Activated B cell treated with CpG ODN at 0.5 μM for 24 hours (primary cell): Measurements from ENCODE around the gene ZSCAN9. TPM values are rescaled to one million over a fixed set of nuclear protein-coding genes. Genes with fewer than 3 reads are reported as not detected.

ENCODE experiments used
- ATAC-seq: fragments of 200-7000 bp; cut with Tn5 transposase; one replicate; pipeline ENCODE4 v1.10.0; 2021; ENCODE audit warnings: low read depth, mild to moderate bottlenecking, moderate library complexity
- CTCF ChIA-PET: fragments of 350-600 bp; sonication (Branson Sonifier 250); formaldehyde crosslinking; loops from one replicate; lab custom pipeline; 2021; ENCODE audit warnings: antibody characterized with exemption; lab: Charles Lee
- POLR2A ChIA-PET: fragments of 350-600 bp; sonication (Branson Sonifier 250); formaldehyde crosslinking; loops from one replicate; lab custom pipeline; 2021; ENCODE audit warnings: antibody characterized with exemption; lab: Charles Lee
- DNase-seq: peaks from one replicate; pipeline ENCODE4 v3.0.0; 2022
- H3K27ac Mint-ChIP-seq: one replicate; pipeline ENCODE4 v1.8.0; 2020; ENCODE audit warnings: mixed read lengths
- H3K27me3 Mint-ChIP-seq: one replicate; pipeline ENCODE4 v1.8.0; 2021; ENCODE audit warnings: mixed read lengths
- H3K36me3 Mint-ChIP-seq: one replicate; pipeline ENCODE4 v1.8.0; 2021; ENCODE audit warnings: low read depth, mixed read lengths
- H3K4me1 Mint-ChIP-seq: one replicate; pipeline ENCODE4 v1.8.0; 2021; ENCODE audit warnings: mixed read lengths
- H3K4me3 Mint-ChIP-seq: one replicate; pipeline ENCODE4 v1.8.0; 2020; ENCODE audit warnings: mild to moderate bottlenecking, mixed read lengths
- H3K9me3 Mint-ChIP-seq: one replicate; pipeline ENCODE4 v1.8.0; 2020; ENCODE audit warnings: mixed read lengths
- intact Hi-C: fragments of 100-400 bp; cut with micrococcal nuclease; formaldehyde crosslinking; loops from one replicate; pipeline ENCODE4 v1.15.1; 2024
- total RNA-seq: library from RNA; stranded (reverse); gene quantifications from 2 replicates; pipeline ENCODE4 v1.2.3, GENCODE V29; 2022
- TF ChIP-seq, protein P1 (sequence below): fragments of 200-600 bp; IDR thresholded peaks from one replicate; pipeline ENCODE4 v1.8.0; 2022; ENCODE audit warnings: antibody characterized with exemption, mild to moderate bottlenecking

Gene ZSCAN9
- total RNA-seq, 1 donor from 2014 or later = 30.3 TPM

DNA sequence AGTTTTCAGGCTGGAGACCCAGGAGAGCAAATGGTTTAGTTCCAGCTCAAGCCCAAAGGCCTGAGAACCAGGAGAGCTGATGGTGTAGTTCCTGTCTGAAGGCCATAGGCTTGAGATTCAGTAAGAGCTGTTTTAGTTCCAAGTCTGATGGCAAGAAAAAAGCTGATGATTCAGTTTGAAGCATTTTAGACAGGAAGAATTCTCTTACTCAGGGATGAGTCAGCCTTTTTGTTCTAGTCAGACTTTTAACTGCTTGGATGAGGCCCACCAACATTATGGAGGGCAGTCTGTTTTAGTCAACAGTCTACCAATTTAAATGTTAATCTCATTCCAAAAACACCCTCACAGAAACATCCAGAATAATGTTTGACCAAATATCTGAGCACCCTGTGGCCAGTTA lies 44.4 kb downstream of the ZSCAN9 start:
- ChIA-PET CTCF (no interaction called here), POLR2A (no interaction called here)
- DNase-seq (no peak), ATAC-seq (no peak)
- Mint-ChIP-seq H3K9me3 (no peaks in the 10 kb centered on the region), H3K4me1 (peaks cover 10% of the 10 kb centered on the region), H3K4me3 (no peak overlapping the region), H3K27ac (no peak overlapping the region), H3K27me3 (no peaks in the 10 kb centered on the region), H3K36me3 (peaks cover 34% of the 10 kb centered on the region)
- TF ChIP-seq, protein P1, sequence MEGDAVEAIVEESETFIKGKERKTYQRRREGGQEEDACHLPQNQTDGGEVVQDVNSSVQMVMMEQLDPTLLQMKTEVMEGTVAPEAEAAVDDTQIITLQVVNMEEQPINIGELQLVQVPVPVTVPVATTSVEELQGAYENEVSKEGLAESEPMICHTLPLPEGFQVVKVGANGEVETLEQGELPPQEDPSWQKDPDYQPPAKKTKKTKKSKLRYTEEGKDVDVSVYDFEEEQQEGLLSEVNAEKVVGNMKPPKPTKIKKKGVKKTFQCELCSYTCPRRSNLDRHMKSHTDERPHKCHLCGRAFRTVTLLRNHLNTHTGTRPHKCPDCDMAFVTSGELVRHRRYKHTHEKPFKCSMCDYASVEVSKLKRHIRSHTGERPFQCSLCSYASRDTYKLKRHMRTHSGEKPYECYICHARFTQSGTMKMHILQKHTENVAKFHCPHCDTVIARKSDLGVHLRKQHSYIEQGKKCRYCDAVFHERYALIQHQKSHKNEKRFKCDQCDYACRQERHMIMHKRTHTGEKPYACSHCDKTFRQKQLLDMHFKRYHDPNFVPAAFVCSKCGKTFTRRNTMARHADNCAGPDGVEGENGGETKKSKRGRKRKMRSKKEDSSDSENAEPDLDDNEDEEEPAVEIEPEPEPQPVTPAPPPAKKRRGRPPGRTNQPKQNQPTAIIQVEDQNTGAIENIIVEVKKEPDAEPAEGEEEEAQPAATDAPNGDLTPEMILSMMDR = no peak
- intact Hi-C loops = loop anchor here (5.0 to 10.0 kb wide), 5 partner anchors 52 to 365 kb away; partner anchors contain the start of genes ZNF165, ZSCAN16 and ZSCAN31

DNA sequence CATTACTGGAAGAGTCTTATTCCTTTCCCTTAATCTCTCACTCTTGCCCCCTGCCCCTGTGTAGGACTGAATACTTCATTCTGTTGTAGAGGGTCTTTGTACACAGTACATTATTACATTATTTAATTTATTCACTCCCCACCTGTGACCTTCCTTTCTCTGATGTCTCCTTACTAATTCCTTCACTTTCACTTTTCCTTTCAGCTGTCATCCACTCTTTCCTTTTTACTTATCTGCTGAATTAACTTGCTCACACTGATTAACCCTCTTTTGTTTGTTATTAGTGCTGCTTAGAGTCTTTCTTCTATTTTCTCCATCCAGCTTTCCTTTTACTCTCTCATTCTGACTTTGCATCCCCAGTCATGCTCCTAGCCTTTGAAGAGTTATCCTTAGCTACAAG lies 49.8 kb downstream of the ZSCAN9 start:
- Mint-ChIP-seq H3K4me1 (no peaks in the 10 kb centered on the region), H3K27ac (no peak overlapping the region), H3K9me3 (no peaks in the 10 kb centered on the region), H3K4me3 (no peak overlapping the region), H3K36me3 (peaks cover 65% of the 10 kb centered on the region), H3K27me3 (no peaks in the 10 kb centered on the region)
- intact Hi-C loops = no loop called here
- ChIA-PET CTCF (no interaction called here), POLR2A (interaction anchor here (0.5 to 0.6 kb wide), 2 partner anchors 87 to 436 kb away, joined by 3 read pairs; a partner anchor contains a TSS)
- DNase-seq = no peak
- TF ChIP-seq, protein P1 = no peak
- ATAC-seq = no peak

DNA sequence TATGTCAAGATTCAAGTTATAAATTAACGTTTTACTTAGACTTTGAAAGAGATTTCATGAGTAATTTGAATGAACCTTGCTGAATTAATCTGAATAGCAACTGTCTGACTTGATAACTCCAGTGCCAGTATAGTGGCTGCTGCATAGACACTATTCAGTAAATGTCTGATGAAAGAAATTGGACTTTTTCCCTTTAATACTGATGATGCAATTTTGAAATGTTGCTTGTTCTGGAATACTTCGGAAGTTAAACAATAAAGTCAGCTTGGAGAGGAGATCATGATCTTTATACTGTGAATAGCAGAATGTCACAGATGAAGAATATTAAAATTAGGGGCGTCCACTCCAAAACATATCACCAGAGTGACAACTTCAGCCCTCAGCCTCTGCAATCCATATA lies 52.7 kb downstream of the ZSCAN9 start:
- DNase-seq (no peak), ATAC-seq (no peak)
- Mint-ChIP-seq H3K9me3 (no peaks in the 10 kb centered on the region), H3K27me3 (peaks cover 8% of the 10 kb centered on the region), H3K4me3 (no peak overlapping the region), H3K36me3 (peaks cover 48% of the 10 kb centered on the region), H3K27ac (no peak overlapping the region), H3K4me1 (peaks cover 12% of the 10 kb centered on the region)
- TF ChIP-seq, protein P1 = no peak
- ChIA-PET POLR2A (no interaction called here), CTCF (no interaction called here)
- intact Hi-C loops = no loop called here

DNA sequence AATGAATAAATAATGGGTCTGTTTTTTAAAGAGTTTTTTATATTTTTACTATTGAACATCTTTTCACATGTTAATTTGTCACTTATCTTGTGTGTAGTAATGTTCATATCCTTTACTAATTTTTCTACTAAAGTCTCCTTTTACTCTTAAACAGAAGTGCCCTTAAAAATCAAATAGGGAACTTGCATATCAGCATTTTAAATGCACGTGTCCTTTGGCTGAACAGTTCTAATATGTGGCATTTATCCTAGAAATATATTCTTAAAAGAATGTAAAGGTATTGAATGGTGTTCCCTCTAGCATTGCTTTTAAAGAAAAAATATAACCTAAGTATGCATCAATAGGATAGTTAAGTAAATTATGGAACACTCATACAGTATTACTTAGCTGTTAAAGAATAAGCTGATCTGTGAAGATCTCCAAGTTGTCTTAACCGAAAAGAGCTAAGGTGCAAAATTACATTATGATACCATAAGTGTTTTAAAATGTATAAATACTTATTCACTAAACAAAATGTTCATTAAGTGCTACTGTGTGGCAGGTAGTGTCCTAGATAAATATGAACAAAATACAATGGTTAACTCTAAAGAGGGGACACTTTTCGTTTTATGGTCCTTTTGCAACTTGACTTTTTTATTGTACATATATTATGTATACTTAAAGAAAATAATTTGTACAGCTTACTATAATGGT lies 55.7 kb downstream of the ZSCAN9 start:
- CTCF ChIA-PET = interaction anchor here (0.5 to 1.3 kb wide), 2 partner anchors 10 to 175 kb away, joined by 3 read pairs; no protein-coding TSS in a partner anchor
- no peak for ATAC-seq
- peak overlapping the region; percentile 84 for H3K4me3 Mint-ChIP-seq
- no peak for DNase-seq
- POLR2A ChIA-PET = interaction anchor here (0.7 to 1.9 kb wide), 4 partner anchors 14 to 75 kb away, joined by 5 to 8 read pairs (median 5); partner anchors contain the start of genes ZKSCAN3 and ZSCAN26
- peaks cover 18% of the 10 kb centered on the region for H3K36me3 Mint-ChIP-seq
- peaks cover 12% of the 10 kb centered on the region for H3K4me1 Mint-ChIP-seq
- H3K27me3 Mint-ChIP-seq = peaks cover 15% of the 10 kb centered on the region
- H3K27ac Mint-ChIP-seq = no peak overlapping the region
- TF ChIP-seq, protein P1 = no peak
- intact Hi-C loops = loop anchor here (1.0 to 2.0 kb wide), 4 partner anchors 13 to 55 kb away; partner anchors contain the start of genes ZKSCAN4, ZSCAN26 and ZSCAN9
- H3K9me3 Mint-ChIP-seq = no peaks in the 10 kb centered on the region
